ENCODE results near the gene NFKB1.

NFKB1 gene

GRCh38 chr4:102624505-102624904, 123.3 kb downstream of the NFKB1 start:
- no peak for DNase-seq (ENCODE audit: low read depth in 2 of 2)

GRCh38 chr4:102625232-102625930, 124.2 kb downstream of the NFKB1 start:
- no peak for DNase-seq (ENCODE audit: low read depth in 2 of 2)

GRCh38 chr4:102627831-102628523, 126.8 kb downstream of the NFKB1 start:
- DNase-seq (ENCODE audit: low read depth in 2 of 2) = no peak

GRCh38 chr4:102629673-102630072, 128.5 kb downstream of the NFKB1 start:
- DNase-seq (ENCODE audit: low read depth in 2 of 2) = no peak

- no peak for DNase-seq (ENCODE audit: low read depth in 2 of 2)
These were observed 130.5 kb downstream of the NFKB1 start for GRCh38 chr4:102631616-102632015.

GRCh38 chr4:102632241-102633065, 131.3 kb downstream of the NFKB1 start:
- DNase-seq (ENCODE audit: low read depth in 2 of 2) = no peak

- no peak for DNase-seq (ENCODE audit: low read depth in 2 of 2)
These were observed 131.9 kb downstream of the NFKB1 start for GRCh38 chr4:102633100-102633499.

- no peak for DNase-seq (ENCODE audit: low read depth in 2 of 2)
These were observed 136.2 kb downstream of the NFKB1 start for GRCh38 chr4:102637391-102637790.

- no peak for DNase-seq (ENCODE audit: low read depth in 2 of 2)
These were observed 137.5 kb downstream of the NFKB1 start for GRCh38 chr4:102638621-102639020.

- no peak for DNase-seq (ENCODE audit: low read depth in 2 of 2)
These were observed 138.4 kb downstream of the NFKB1 start for GRCh38 chr4:102639598-102639997.

GRCh38 chr4:102640669-102641068, 139.5 kb downstream of the NFKB1 start:
- no peak for DNase-seq (ENCODE audit: low read depth in 2 of 2)

GRCh38 chr4:102641793-102642192, 140.6 kb downstream of the NFKB1 start:
- DNase-seq (ENCODE audit: low read depth in 2 of 2) = no peak

GRCh38 chr4:102642631-102643298, 141.6 kb downstream of the NFKB1 start:
- DNase-seq (ENCODE audit: low read depth in 2 of 2) = no peak

GRCh38 chr4:102647117-102647516, 146.0 kb downstream of the NFKB1 start:
- DNase-seq (ENCODE audit: low read depth in 2 of 2) = no peak

- no peak for DNase-seq (ENCODE audit: low read depth in 2 of 2)
These were observed 156.0 kb downstream of the NFKB1 start for GRCh38 chr4:102657206-102657605.

GRCh38 chr4:102663073-102663472, 161.9 kb downstream of the NFKB1 start:
- no peak for DNase-seq (ENCODE audit: low read depth in 2 of 2)

- no peak for DNase-seq (ENCODE audit: low read depth in 2 of 2)
These were observed 164.4 kb downstream of the NFKB1 start for GRCh38 chr4:102665527-102665926.

All from stimulated activated CD8-positive, alpha-beta memory T cell treated with anti-CD3 and anti-CD28 coated beads, Interleukin-15, amount 100 ng/mL, for 4 hours (primary cell).